GM20000 (cell line): ENCODE results near the gene PROSER3.
"Not testable (repeated sequence)": the region's sequence is repeated elsewhere in the genome, so short reads cannot be mapped to it uniquely, and the experiment has no call there.

ENCODE experiments used
- DNase-seq: peaks from one replicate; pipeline ENCODE4 v3.0.0; 2012; ENCODE audit warnings: low spot score
- TF ChIP-seq, protein P1 (sequence below): IDR thresholded peaks from 2 replicates; pipeline ENCODE4 v1.5.1; 2012; ENCODE audit warnings: mild to moderate bottlenecking, control low read depth; ENCODE audit errors: extremely low read depth, missing control alignments

The PROSER3 gene

DNA sequence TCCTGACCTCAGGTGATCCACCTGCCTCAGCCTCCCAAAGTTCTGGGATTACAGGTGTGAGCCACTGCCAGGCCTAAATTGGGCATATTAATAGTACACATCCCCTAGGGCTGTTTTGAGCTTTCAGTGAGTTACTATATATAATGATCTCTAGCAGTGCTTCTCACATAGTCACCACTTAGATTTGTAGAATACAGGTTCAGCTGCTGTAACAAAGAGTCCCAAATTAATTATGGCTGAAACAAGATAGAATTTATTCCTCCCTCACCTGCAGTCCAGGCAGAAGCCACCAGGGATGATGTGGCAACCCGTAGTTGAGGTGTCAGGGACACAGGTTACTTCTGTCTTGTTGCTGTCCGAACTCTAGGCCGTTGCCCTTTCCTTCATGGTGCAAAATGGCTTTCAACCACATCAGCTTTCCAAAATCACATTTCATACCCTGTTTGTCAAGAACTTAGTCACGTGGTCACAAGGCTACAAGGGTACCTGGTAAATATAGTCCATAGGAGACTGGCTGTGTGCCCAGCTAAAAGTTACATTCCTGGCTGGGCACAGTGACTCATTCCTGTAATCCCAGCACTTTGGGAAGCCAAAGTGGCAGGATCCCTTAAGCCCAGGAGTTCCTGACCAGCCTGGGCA lies 2.9 kb downstream of the PROSER3 start:
- no peak for DNase-seq
- TF ChIP-seq, protein P1, sequence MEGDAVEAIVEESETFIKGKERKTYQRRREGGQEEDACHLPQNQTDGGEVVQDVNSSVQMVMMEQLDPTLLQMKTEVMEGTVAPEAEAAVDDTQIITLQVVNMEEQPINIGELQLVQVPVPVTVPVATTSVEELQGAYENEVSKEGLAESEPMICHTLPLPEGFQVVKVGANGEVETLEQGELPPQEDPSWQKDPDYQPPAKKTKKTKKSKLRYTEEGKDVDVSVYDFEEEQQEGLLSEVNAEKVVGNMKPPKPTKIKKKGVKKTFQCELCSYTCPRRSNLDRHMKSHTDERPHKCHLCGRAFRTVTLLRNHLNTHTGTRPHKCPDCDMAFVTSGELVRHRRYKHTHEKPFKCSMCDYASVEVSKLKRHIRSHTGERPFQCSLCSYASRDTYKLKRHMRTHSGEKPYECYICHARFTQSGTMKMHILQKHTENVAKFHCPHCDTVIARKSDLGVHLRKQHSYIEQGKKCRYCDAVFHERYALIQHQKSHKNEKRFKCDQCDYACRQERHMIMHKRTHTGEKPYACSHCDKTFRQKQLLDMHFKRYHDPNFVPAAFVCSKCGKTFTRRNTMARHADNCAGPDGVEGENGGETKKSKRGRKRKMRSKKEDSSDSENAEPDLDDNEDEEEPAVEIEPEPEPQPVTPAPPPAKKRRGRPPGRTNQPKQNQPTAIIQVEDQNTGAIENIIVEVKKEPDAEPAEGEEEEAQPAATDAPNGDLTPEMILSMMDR = no peak

DNA sequence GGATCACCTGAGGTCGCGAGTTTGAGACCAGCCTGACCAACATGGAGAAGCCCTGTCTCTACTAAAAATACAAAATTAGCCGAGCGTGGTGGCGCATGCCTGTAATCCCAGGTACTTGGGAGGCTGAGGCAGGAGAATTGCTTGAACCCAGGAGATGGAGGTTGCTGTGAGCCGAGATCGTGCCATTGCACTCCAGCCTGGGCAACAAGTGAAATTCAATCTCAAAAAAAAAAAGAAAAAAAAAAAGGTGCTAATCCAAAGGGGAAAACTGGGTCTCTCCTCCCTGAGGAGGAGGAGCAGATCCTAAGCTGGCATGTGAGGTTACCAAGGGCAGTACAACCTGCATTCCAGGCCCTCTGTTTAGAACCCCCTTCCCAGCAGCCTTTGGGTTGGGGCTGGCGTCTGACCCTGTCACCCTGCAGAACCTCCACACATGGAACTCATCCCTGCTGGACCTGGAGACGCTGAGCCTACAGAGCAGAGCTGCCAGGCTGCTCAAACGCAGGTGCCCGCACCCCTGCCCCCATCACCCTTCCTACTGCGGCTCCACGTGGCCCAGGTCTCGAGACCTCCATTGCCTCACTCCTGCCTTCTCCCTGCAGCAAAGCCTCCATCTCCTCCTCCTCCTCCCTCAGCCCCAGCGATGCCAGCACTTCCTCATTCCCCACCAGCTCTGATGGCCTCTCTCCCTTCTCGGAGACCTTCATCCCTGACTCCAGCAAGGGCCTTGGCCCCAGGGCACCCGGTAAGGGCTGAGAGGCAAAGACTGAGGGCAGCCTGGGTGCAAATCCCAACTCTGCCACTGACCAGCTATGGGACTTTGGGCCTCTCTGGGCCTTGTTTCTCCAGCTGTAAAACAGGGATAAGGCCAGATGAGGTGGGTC lies 6.7 kb downstream of the PROSER3 start:
- TF ChIP-seq, protein P1 = no peak
- no peak for DNase-seq

DNA sequence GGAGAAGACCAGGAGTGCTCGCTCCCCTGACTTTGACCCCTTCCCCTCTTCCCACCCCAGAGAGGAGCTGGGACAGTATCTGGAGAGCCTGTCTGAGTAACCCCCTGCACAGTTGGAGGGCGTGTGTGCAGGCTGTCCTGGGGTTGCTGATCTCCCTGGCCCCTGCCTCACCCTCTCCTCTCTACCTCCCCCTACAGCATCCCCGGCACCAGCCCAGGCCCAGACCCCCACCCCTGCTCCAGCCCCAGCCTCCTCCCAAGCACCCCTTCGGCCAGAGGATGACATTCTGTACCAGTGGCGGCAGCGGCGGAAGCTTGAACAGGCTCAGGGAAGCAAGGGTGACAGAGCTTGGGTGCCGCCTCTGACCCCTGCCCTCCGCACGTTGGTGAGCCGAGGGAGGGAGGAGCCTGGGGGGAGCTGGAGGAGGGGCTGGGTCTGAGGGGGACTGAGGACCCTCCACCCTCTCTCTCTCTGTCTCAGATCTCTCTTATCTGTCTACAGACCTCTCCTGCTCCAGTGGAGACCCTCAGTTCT lies 8.7 kb downstream of the PROSER3 start:
- TF ChIP-seq, protein P1 = no peak
- DNase-seq = no peak

DNA sequence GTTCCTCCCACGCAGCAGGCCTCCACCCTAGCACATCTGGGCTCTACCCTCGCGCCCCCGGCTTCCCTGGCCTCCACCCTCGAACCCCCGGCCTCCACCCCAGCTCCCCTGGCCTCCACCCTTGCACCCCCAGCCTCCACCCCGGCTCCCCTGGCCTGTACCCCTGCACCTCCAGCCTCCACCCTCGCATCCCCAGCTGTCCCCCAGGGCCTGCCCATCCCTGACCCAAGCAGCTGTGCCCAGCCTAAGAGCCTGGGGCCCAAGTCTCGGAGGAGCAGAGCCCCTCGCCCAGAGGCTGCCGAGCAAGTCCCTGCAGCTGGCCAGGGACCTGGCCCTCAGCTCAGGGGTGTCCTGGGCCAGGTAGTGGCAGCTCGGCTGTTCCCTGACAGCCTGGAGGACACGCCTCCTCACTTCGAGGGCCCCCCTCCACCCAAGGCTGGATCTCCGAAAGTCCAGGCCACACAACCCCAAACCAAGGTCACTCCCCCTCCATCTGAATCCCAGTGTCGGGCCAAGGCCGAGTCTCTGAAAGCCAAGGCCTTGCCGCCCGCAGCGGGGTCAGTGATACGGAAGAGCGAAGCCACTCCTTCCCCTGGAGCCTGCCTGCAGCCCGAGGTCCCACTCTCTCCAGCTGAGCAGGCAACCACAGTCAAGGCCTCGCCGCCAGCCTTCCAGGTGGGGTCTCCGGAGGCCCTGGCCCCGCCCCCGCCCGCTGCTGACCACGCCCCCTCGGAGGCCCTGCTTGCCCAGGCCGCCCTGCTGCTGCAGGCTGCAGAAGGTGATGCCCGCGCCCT lies 9.5 kb downstream of the PROSER3 start:
- DNase-seq = no peak
- TF ChIP-seq, protein P1 = no peak

- TF ChIP-seq, protein P1 = no peak
- no peak for DNase-seq
Measured at GRCh38 chr19:35768082-35768421, 10.1 kb downstream of the PROSER3 start.

DNA sequence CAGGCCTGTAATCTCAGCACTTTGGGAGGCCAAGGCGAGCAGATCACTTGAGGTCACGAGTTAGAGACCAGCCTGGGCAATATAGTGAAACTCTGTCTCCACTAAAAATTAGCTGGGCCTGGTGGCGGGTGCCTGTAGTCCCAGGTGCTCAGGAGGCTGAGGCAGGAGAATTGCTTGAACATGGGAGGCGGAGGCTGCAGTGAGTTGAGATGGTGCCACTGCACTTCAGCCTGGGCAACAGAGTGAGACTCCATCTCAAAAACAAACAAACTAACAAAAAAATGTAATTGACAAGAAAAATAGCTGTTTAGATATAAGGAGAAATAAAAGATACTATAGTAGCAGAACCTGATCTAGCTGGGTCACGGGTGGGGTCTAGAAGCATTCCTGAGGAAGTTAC lies 14.4 kb downstream of the PROSER3 start:
- DNase-seq = not testable (repeated sequence)

DNA sequence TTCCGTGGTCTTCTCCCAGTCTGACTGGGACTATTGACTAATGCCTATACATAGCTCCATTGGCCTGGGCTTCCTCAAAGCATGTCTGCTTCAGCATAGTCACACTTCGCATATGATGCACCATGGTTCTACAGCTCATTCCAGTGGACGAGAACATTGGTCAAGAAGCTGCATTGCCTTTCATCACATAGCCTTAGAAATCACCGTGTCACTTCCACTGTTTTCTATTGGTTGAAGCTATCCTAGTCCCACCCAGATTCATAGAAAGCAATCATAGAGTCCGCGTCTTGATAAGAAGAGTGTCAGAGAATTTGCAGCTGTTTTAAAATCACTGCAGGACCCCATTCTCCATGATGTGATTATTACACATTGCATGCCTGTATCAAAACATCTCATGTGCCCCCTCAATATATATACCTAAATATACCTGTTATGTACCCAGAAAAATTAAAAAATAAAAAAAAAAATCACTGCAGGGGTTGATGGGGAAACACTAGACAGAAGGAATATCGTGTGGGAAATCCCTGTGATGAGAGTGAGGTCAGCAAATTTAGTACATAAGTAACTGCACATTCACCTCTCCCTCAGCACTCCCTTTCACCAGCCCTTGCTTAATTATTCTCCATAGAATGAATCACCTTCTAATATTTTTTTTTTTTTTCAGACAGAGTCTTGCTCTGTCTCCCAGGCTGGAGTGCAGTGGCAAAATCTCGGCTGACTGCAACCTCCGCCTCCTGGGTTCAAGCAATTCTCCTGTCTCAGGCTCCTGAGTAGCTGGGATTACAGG lies 15.2 kb downstream of the PROSER3 start:
- TF ChIP-seq, protein P1 = no peak
- DNase-seq = no peak
